H1 (cell line): ENCODE data around the gene PALM. TPM values are rescaled to one million over a fixed set of nuclear protein-coding genes. Genes with fewer than 3 reads are reported as not detected.

ENCODE experiments used
- BCL11A ChIP-seq, 2 experiments: IDR thresholded peaks; one replicate each; pipeline ENCODE4 v1.6.1; 2011; ENCODE audit warnings: low read depth in 2 of 2, low read length in 2 of 2, mild to moderate bottlenecking in 2 of 2
- CHD2 ChIP-seq: IDR thresholded peaks from 2 replicates; pipeline ENCODE4 v1.6.1; 2012; ENCODE audit warnings: low read length, improper control_type of control experiment
- CTCF ChIP-seq, 3 experiments: IDR thresholded peaks; 1 replicate in 2 of 3; 2 replicates in 1 of 3; pipeline versions ENCODE4 v1.5.1 to v1.6.1; 2011; ENCODE audit warnings: low read length in 3 of 3, mild to moderate bottlenecking in 3 of 3, inconsistent platforms in 2 of 3, low read depth in 1 of 3, moderate library complexity in 1 of 3; ENCODE audit not compliant: insufficient read depth in 1 of 3; ENCODE audit errors: control extremely low read depth in 1 of 3
- HDAC2 ChIP-seq, 2 experiments: fragments of 300-600 bp in 1 of 2; sonication (generic) in 1 of 2; IDR thresholded peaks; 2 replicates each; pipeline ENCODE4 v1.6.1; 2011 to 2012; ENCODE audit warnings: low read depth in 2 of 2, low read length in 2 of 2, mild to moderate bottlenecking in 2 of 2, moderate library complexity in 2 of 2, borderline replicate concordance in 1 of 2, inconsistent platforms in 1 of 2
- MAX ChIP-seq: IDR thresholded peaks from 2 replicates; pipeline ENCODE4 v1.6.1; 2012; ENCODE audit warnings: inconsistent platforms
- polyA plus RNA-seq, 7 experiments: library from polyadenylated mRNA; depleted of rRNA in 3 of 7; stranded (reverse) in 5 of 7; unstranded in 2 of 7; fragments of >200 nt in 5 of 7; fragments of 200-250 nt in 2 of 7; gene quantifications; 1 replicate in 5 of 7; 2 replicates in 1 of 7; 4 replicates in 1 of 7; pipeline versions ENCODE4 v1.2.1 to v1.2.3, GENCODE V29; 2011 to 2013; ENCODE audit warnings: missing spikeins in 2 of 7, mixed read lengths in 2 of 7
- total RNA-seq: library from RNA; stranded (reverse); fragmentation: NEBNext Ultra II Directional; extraction: Animal tissue kit (Norgen Biotek cat#: 25700); gene quantifications from 2 replicates; pipeline ENCODE4 v1.2.1, GENCODE V29; 2021

The PALM gene
- total and polyA plus RNA-seq, 2 of the 8 experiments (the other 6 are each of a cell fraction or from before 2014, with no cell fraction given), result 5.7 to 16.5 TPM

GRCh38 chr19:754530-754929, 45.8 kb downstream of the PALM start (continued):
- no peak for TF ChIP-seq CTCF (IDR thresholded peaks at IDR 0.05; ENCODE audit: control extremely low read depth in 1 of 3, insufficient read depth in 1 of 3, low read depth in 1 of 3, low read length in 3 of 3)
- no peak for TF ChIP-seq BCL11A (IDR thresholded peaks at IDR 0.05; ENCODE audit: low read depth in 2 of 2, low read length in 2 of 2)
- TF ChIP-seq CHD2, result no peak
- TF ChIP-seq MAX, result no peak
- no peak for TF ChIP-seq HDAC2 (IDR thresholded peaks at IDR 0.05; ENCODE audit: borderline replicate concordance in 1 of 2, low read depth in 2 of 2, low read length in 2 of 2)
